Astrocyte (in vitro differentiated cells and primary cell): Measurements from ENCODE around the gene SHISAL1.

Experiments used
- CTCF ChIP-seq: IDR thresholded peaks from 2 replicates; pipeline ENCODE4 v1.5.1; 2011; ENCODE audit warnings: low read depth, mild to moderate bottlenecking, inconsistent platforms, low read length, moderate library complexity; ENCODE audit not compliant: insufficient read depth
- EZH2 ChIP-seq: IDR thresholded peaks from 2 replicates; pipeline ENCODE4 v1.6.1; 2012; ENCODE audit warnings: mild to moderate bottlenecking, low read length, inconsistent platforms; ENCODE audit not compliant: insufficient read depth

GRCh38 chr22:44211256-44211945 lies 101.3 kb downstream of the SHISAL1 start:
- no peak for TF ChIP-seq CTCF
- TF ChIP-seq EZH2: no peak
